ENCODE data around the gene LRGUK.
"Not testable (repeated sequence)": the region's sequence is repeated elsewhere in the genome, so short reads cannot be mapped to it uniquely, and the experiment has no call there.

Gene LRGUK

GRCh38 chr7:134186027-134186426 is 58.9 kb downstream of the LRGUK start:
- DNase-seq (ENCODE audit: low spot score): no peak

- DNase-seq (ENCODE audit: low spot score): no peak
These were observed 59.7 kb downstream of the LRGUK start for GRCh38 chr7:134186801-134187200.

GRCh38 chr7:134187893-134188292 is 60.8 kb downstream of the LRGUK start:
- DNase-seq (ENCODE audit: low spot score): no peak

GRCh38 chr7:134188311-134188710 is 61.2 kb downstream of the LRGUK start:
- no peak for DNase-seq (ENCODE audit: low spot score)

GRCh38 chr7:134189559-134189958 is 62.4 kb downstream of the LRGUK start:
- no peak for DNase-seq (ENCODE audit: low spot score)

- DNase-seq (ENCODE audit: low spot score): no peak
These were observed 64.7 kb downstream of the LRGUK start for GRCh38 chr7:134191876-134192275.

- DNase-seq (ENCODE audit: low spot score): no peak
These were observed 66.1 kb downstream of the LRGUK start for GRCh38 chr7:134193240-134193639.

- DNase-seq (ENCODE audit: low spot score): no peak
These were observed 68.1 kb downstream of the LRGUK start for GRCh38 chr7:134195252-134195651.

GRCh38 chr7:134196439-134196838 is 69.3 kb downstream of the LRGUK start:
- DNase-seq (ENCODE audit: low spot score): no peak

GRCh38 chr7:134197345-134197744 is 70.2 kb downstream of the LRGUK start:
- no peak for DNase-seq (ENCODE audit: low spot score)

- DNase-seq (ENCODE audit: low spot score): no peak
These were observed 73.8 kb downstream of the LRGUK start for GRCh38 chr7:134200970-134201369.

- no peak for DNase-seq (ENCODE audit: low spot score)
These were observed 74.6 kb downstream of the LRGUK start for GRCh38 chr7:134201569-134202261.

- DNase-seq (ENCODE audit: low spot score): no peak
These were observed 76.2 kb downstream of the LRGUK start for GRCh38 chr7:134203186-134203889.

GRCh38 chr7:134209322-134210015 is 82.3 kb downstream of the LRGUK start:
- DNase-seq (ENCODE audit: low spot score): no peak

- DNase-seq (ENCODE audit: low spot score): no peak
These were observed 83.1 kb downstream of the LRGUK start for GRCh38 chr7:134210227-134210626.

- no peak for DNase-seq (ENCODE audit: low spot score)
These were observed 84.0 kb downstream of the LRGUK start for GRCh38 chr7:134210976-134211663.

GRCh38 chr7:134211817-134212216 is 84.7 kb downstream of the LRGUK start:
- DNase-seq (ENCODE audit: low spot score): no peak

- peak; percentile 100 for DNase-seq (ENCODE audit: low spot score)
These were observed 85.7 kb downstream of the LRGUK start for GRCh38 chr7:134212576-134213546.

GRCh38 chr7:134220236-134220635 is 93.1 kb downstream of the LRGUK start:
- no peak for DNase-seq (ENCODE audit: low spot score)

- not testable (repeated sequence) for DNase-seq (ENCODE audit: low spot score)
These were observed 104.2 kb downstream of the LRGUK start for GRCh38 chr7:134231296-134231695.

GRCh38 chr7:134234216-134234615 is 107.1 kb downstream of the LRGUK start:
- peak; percentile 84 for DNase-seq (ENCODE audit: low spot score)
